ENCODE measurements around the gene PNMA8A. TPM values are rescaled to one million over a fixed set of nuclear protein-coding genes. Genes with fewer than 3 reads are reported as not detected.

Gene PNMA8A
- polyA plus RNA-seq, 1 of the 3 experiments (the other 2 are of a cell fraction) = 10.2 TPM

DNA sequence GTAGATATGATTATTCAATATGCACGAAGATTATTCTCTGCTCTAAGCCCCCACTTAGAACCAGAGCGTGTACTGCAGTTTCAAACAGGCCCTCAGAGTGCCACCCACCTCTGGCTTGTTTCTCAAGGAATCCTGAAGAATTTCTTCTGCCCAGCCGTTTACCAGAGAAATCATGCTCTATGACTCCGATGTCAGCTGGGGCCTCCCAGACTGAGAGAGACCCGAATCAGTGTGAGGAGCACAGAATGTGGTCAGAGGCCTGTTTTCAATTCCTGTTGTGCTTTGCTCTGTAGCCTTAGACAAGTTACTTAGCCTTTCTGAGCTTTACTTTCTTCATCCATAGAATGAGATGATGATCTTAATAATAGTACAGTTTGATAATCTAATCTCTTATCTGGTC is 48.2 kb downstream of the PNMA8A start:
- WGBS (ENCODE audit: low lambda C conversion rate) = 59% methylated on average over 5 of the region's 5 CpGs
- H3K9me3 ChIP-seq = no peaks in the 10 kb centered on the region
- H2AFZ ChIP-seq (ENCODE audit: low read depth) = no peak overlapping the region
- no peak overlapping the region for H3K4me2 ChIP-seq
- no peaks in the 10 kb centered on the region for H3F3A ChIP-seq (replicated peaks; ENCODE audit: insufficient read depth)
- POLR2A ChIA-PET = no interaction called here
- H3K79me2 ChIP-seq (ENCODE audit: insufficient read depth) = no peaks in the 10 kb centered on the region
- H3K4me3 ChIP-seq (ENCODE audit: low read depth in 2 of 2, low read length in 1 of 2) = no peak overlapping the region
- H3K4me1 ChIP-seq (ENCODE audit: control insufficient read depth in 1 of 2, insufficient read depth in 2 of 2, low read depth in 1 of 2, low read length in 1 of 2) = peaks cover 0 to 18% of the 10 kb centered on the region in 2 experiments; a peak in 2 of 4 replicates
- TF ChIP-seq, protein P1, sequence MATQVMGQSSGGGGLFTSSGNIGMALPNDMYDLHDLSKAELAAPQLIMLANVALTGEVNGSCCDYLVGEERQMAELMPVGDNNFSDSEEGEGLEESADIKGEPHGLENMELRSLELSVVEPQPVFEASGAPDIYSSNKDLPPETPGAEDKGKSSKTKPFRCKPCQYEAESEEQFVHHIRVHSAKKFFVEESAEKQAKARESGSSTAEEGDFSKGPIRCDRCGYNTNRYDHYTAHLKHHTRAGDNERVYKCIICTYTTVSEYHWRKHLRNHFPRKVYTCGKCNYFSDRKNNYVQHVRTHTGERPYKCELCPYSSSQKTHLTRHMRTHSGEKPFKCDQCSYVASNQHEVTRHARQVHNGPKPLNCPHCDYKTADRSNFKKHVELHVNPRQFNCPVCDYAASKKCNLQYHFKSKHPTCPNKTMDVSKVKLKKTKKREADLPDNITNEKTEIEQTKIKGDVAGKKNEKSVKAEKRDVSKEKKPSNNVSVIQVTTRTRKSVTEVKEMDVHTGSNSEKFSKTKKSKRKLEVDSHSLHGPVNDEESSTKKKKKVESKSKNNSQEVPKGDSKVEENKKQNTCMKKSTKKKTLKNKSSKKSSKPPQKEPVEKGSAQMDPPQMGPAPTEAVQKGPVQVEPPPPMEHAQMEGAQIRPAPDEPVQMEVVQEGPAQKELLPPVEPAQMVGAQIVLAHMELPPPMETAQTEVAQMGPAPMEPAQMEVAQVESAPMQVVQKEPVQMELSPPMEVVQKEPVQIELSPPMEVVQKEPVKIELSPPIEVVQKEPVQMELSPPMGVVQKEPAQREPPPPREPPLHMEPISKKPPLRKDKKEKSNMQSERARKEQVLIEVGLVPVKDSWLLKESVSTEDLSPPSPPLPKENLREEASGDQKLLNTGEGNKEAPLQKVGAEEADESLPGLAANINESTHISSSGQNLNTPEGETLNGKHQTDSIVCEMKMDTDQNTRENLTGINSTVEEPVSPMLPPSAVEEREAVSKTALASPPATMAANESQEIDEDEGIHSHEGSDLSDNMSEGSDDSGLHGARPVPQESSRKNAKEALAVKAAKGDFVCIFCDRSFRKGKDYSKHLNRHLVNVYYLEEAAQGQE (IDR thresholded peaks at IDR 0.05; ENCODE audit: low read depth, low read length) = no peak
- TF ChIP-seq, protein P2, sequence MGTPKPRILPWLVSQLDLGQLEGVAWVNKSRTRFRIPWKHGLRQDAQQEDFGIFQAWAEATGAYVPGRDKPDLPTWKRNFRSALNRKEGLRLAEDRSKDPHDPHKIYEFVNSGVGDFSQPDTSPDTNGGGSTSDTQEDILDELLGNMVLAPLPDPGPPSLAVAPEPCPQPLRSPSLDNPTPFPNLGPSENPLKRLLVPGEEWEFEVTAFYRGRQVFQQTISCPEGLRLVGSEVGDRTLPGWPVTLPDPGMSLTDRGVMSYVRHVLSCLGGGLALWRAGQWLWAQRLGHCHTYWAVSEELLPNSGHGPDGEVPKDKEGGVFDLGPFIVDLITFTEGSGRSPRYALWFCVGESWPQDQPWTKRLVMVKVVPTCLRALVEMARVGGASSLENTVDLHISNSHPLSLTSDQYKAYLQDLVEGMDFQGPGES (IDR thresholded peaks at IDR 0.05; ENCODE audit: low read depth, low read length) = no peak
- no peak for TF ChIP-seq NRF1 (IDR thresholded peaks at IDR 0.05; ENCODE audit: low read depth, low read length)
- TF ChIP-seq POLR2AphosphoS5 (IDR thresholded peaks at IDR 0.05; ENCODE audit: low read depth, low read length) = no peak
- TF ChIP-seq, protein P3, sequence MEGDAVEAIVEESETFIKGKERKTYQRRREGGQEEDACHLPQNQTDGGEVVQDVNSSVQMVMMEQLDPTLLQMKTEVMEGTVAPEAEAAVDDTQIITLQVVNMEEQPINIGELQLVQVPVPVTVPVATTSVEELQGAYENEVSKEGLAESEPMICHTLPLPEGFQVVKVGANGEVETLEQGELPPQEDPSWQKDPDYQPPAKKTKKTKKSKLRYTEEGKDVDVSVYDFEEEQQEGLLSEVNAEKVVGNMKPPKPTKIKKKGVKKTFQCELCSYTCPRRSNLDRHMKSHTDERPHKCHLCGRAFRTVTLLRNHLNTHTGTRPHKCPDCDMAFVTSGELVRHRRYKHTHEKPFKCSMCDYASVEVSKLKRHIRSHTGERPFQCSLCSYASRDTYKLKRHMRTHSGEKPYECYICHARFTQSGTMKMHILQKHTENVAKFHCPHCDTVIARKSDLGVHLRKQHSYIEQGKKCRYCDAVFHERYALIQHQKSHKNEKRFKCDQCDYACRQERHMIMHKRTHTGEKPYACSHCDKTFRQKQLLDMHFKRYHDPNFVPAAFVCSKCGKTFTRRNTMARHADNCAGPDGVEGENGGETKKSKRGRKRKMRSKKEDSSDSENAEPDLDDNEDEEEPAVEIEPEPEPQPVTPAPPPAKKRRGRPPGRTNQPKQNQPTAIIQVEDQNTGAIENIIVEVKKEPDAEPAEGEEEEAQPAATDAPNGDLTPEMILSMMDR (IDR thresholded peaks at IDR 0.05) = no peak
- no peak for TF ChIP-seq FOSL2 (IDR thresholded peaks at IDR 0.05; ENCODE audit: borderline replicate concordance, low read depth)
- no peak for TF ChIP-seq GATA2 (CRISPR knock-in tag; IDR thresholded peaks at IDR 0.05)
- H3K9me2 ChIP-seq = no peaks in the 10 kb centered on the region
- no peaks in the 10 kb centered on the region for H3K36me3 ChIP-seq (replicated peaks in 1 of 2; ENCODE audit: control insufficient read depth in 1 of 2, insufficient read depth in 2 of 2, low read length in 1 of 2)
- no peaks in the 10 kb centered on the region for H4K20me1 ChIP-seq (ENCODE audit: insufficient read depth)
- DNase-seq = no peak
- no peaks in the 10 kb centered on the region for H3K27me3 ChIP-seq (ENCODE audit: insufficient read depth)
- no peak overlapping the region for H3K27ac ChIP-seq (ENCODE audit: low read depth in 2 of 2, low read length in 1 of 2)
- no peak overlapping the region for H3K9ac ChIP-seq
- CTCF ChIA-PET = interaction anchor here (1.9 kb wide), 1 partner anchor 64 kb away, joined by 6 read pairs; no protein-coding TSS in a partner anchor

DNA sequence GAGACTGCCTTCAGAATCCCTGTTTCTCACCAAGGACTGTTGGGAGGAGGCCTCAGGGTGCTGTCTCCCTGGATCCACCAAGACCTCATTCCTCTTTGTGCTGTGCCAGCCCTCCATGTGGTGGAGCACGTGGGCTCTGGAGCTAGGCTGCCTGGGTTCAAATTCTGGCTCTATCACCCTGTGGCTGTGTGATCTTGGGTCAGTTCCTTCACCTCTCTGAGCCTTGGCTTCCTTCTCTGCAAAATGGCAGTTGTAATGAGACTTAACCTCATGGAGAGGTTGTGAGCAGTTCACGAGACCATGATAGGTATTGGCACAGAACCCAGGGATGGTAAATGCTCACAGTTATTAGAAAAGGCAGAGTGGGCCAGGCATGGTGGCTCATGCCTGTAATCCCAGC is 49.0 kb downstream of the PNMA8A start:
- H3K79me2 ChIP-seq (ENCODE audit: insufficient read depth) = no peaks in the 10 kb centered on the region
- TF ChIP-seq SMC3 (IDR thresholded peaks at IDR 0.05; ENCODE audit: low read depth, low read length) (no peak), RCOR1 (IDR thresholded peaks at IDR 0.05; ENCODE audit: low read length) (no peak), SIN3A (IDR thresholded peaks at IDR 0.05; ENCODE audit: borderline replicate concordance, low read depth, low read length) (no peak), RFX5 (IDR thresholded peaks at IDR 0.05; ENCODE audit: low read length) (no peak)
- TF ChIP-seq, protein P4, sequence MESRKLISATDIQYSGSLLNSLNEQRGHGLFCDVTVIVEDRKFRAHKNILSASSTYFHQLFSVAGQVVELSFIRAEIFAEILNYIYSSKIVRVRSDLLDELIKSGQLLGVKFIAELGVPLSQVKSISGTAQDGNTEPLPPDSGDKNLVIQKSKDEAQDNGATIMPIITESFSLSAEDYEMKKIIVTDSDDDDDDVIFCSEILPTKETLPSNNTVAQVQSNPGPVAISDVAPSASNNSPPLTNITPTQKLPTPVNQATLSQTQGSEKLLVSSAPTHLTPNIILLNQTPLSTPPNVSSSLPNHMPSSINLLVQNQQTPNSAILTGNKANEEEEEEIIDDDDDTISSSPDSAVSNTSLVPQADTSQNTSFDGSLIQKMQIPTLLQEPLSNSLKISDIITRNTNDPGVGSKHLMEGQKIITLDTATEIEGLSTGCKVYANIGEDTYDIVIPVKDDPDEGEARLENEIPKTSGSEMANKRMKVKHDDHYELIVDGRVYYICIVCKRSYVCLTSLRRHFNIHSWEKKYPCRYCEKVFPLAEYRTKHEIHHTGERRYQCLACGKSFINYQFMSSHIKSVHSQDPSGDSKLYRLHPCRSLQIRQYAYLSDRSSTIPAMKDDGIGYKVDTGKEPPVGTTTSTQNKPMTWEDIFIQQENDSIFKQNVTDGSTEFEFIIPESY (IDR thresholded peaks at IDR 0.05; ENCODE audit: borderline replicate concordance, low read depth) = no peak
- TF ChIP-seq, protein P2 (IDR thresholded peaks at IDR 0.05; ENCODE audit: low read depth, low read length) = no peak

More for the DNA sequence above, 49.0 kb downstream of the PNMA8A start:
- Histone ChIP-seq H3K4me2 (no peak overlapping the region), H3K9ac (no peak overlapping the region), H3K36me3 (replicated peaks in 1 of 2; ENCODE audit: control insufficient read depth in 1 of 2, insufficient read depth in 2 of 2, low read length in 1 of 2) (no peaks in the 10 kb centered on the region), H3K4me3 (ENCODE audit: low read depth in 2 of 2, low read length in 1 of 2) (no peak overlapping the region), H3K27ac (ENCODE audit: low read depth in 2 of 2, low read length in 1 of 2) (no peak overlapping the region), H3K4me1 (ENCODE audit: control insufficient read depth in 1 of 2, insufficient read depth in 2 of 2, low read depth in 1 of 2, low read length in 1 of 2) (peaks cover 0 to 9% of the 10 kb centered on the region in 2 experiments; a peak in 2 of 4 replicates), H3K9me3 (no peaks in the 10 kb centered on the region), H3F3A (replicated peaks; ENCODE audit: insufficient read depth) (no peaks in the 10 kb centered on the region), H4K20me1 (ENCODE audit: insufficient read depth) (no peaks in the 10 kb centered on the region), H2AFZ (ENCODE audit: low read depth) (no peak overlapping the region), H3K9me2 (no peaks in the 10 kb centered on the region), H3K27me3 (ENCODE audit: insufficient read depth) (no peaks in the 10 kb centered on the region)
- 60% methylated on average over 2 of the region's 2 CpGs for WGBS (ENCODE audit: low lambda C conversion rate)
- ChIA-PET POLR2A (no interaction called here), CTCF (interaction anchor here (0.9 kb wide), 1 partner anchor 27 kb away, joined by 3 read pairs; no protein-coding TSS in a partner anchor)
- no peak for DNase-seq
